Embryonic facial prominence (tissue), 1 donor: ENCODE measurements around the gene KIAA1958.
"Not testable (repeated sequence)": the region's sequence is repeated elsewhere in the genome, so short reads cannot be mapped to it uniquely, and the experiment has no call there.

Source experiments
- DNase-seq: peaks from one replicate; pipeline ENCODE4 v3.0.0-alpha.2; 2016; ENCODE audit errors: extremely low spot score

The KIAA1958 gene

GRCh38 chr9:112664531-112664930 lies 177.9 kb downstream of the KIAA1958 start:
- DNase-seq, result no peak

GRCh38 chr9:112665347-112665746 lies 178.7 kb downstream of the KIAA1958 start:
- DNase-seq, result no peak

GRCh38 chr9:112669326-112669725 lies 182.7 kb downstream of the KIAA1958 start:
- no peak for DNase-seq

GRCh38 chr9:112670991-112671625 lies 184.5 kb downstream of the KIAA1958 start:
- no peak for DNase-seq

- DNase-seq, result not testable (repeated sequence)
Measured at GRCh38 chr9:112673221-112673620, 186.6 kb downstream of the KIAA1958 start.

- DNase-seq, result no peak
Measured at GRCh38 chr9:112677040-112677439, 190.4 kb downstream of the KIAA1958 start.

- DNase-seq, result no peak
Measured at GRCh38 chr9:112680731-112681402, 194.2 kb downstream of the KIAA1958 start.

- DNase-seq, result no peak
Measured at GRCh38 chr9:112689161-112689740, 202.6 kb downstream of the KIAA1958 start.

- DNase-seq, result no peak
Measured at GRCh38 chr9:112694706-112695555, 208.3 kb downstream of the KIAA1958 start.

GRCh38 chr9:112696461-112696860 lies 209.8 kb downstream of the KIAA1958 start:
- no peak for DNase-seq

- no peak for DNase-seq
Measured at GRCh38 chr9:112699230-112699629, 212.6 kb downstream of the KIAA1958 start.

GRCh38 chr9:112700085-112700484 lies 213.5 kb downstream of the KIAA1958 start:
- DNase-seq, result no peak

GRCh38 chr9:112703304-112703703 lies 216.7 kb downstream of the KIAA1958 start:
- DNase-seq, result no peak

GRCh38 chr9:112705768-112706427 lies 219.3 kb downstream of the KIAA1958 start:
- no peak for DNase-seq

- no peak for DNase-seq
Measured at GRCh38 chr9:112711050-112711689, 224.5 kb downstream of the KIAA1958 start.

- DNase-seq, result no peak
Measured at GRCh38 chr9:112712678-112713077, 226.1 kb downstream of the KIAA1958 start.

GRCh38 chr9:112717661-112718331 lies 231.2 kb downstream of the KIAA1958 start, which contains the start of gene INIP:
Gene INIP, minus strand, starts transcription at chr9:112718117. Its CDS starts 1,632 bp downstream, at chr9:112716485.
- DNase-seq, result peak; percentile 86
